NCI-H146 treated with DMSO at 0.1 percent for 48 hours (cell line): ENCODE data around the gene PTPRD.

Source experiments
- DNase-seq: peaks from one replicate; lab custom pipeline; 2025; ENCODE audit not compliant: unreplicated experiment; lab: John Stamatoyannopoulos, UW

The PTPRD gene

GRCh38 chr9:9223175-9223574 is 1389.6 kb downstream of the PTPRD start:
- DNase-seq = no peak

- DNase-seq = no peak
Measured at GRCh38 chr9:9222730-9223129, 1390.1 kb downstream of the PTPRD start.

- DNase-seq = no peak
Measured at GRCh38 chr9:9216934-9217333, 1395.9 kb downstream of the PTPRD start.

- DNase-seq = no peak
Measured at GRCh38 chr9:9215050-9215449, 1397.8 kb downstream of the PTPRD start.

- DNase-seq = peak; percentile 92
Measured at GRCh38 chr9:9214066-9214465, 1398.7 kb downstream of the PTPRD start.

- no peak for DNase-seq
Measured at GRCh38 chr9:9212963-9213362, 1399.8 kb downstream of the PTPRD start.

- no peak for DNase-seq
Measured at GRCh38 chr9:9202276-9202675, 1410.5 kb downstream of the PTPRD start.

GRCh38 chr9:9186086-9186485 is 1426.7 kb downstream of the PTPRD start:
- DNase-seq = no peak

- no peak for DNase-seq
Measured at GRCh38 chr9:9182431-9182830, 1430.4 kb downstream of the PTPRD start.

- DNase-seq = no peak
Measured at GRCh38 chr9:9177081-9177480, 1435.7 kb downstream of the PTPRD start.

GRCh38 chr9:9174358-9174757 is 1438.4 kb downstream of the PTPRD start:
- no peak for DNase-seq

- peak; percentile 47 for DNase-seq
Measured at GRCh38 chr9:9173264-9173663, 1439.5 kb downstream of the PTPRD start.

- peak; percentile 84 for DNase-seq
Measured at GRCh38 chr9:9170439-9171134, 1442.2 kb downstream of the PTPRD start.

GRCh38 chr9:9142001-9142400 is 1470.8 kb downstream of the PTPRD start:
- peak; percentile 98 for DNase-seq

- DNase-seq = no peak
Measured at GRCh38 chr9:9133526-9133925, 1479.3 kb downstream of the PTPRD start.

GRCh38 chr9:9124616-9125015 is 1488.2 kb downstream of the PTPRD start:
- peak; percentile 10 for DNase-seq

GRCh38 chr9:9122230-9122875 is 1490.4 kb downstream of the PTPRD start:
- no peak for DNase-seq

GRCh38 chr9:9117866-9118265 is 1494.9 kb downstream of the PTPRD start:
- DNase-seq = no peak

- no peak for DNase-seq
Measured at GRCh38 chr9:9112001-9112720, 1500.6 kb downstream of the PTPRD start.

GRCh38 chr9:9108641-9109040 is 1504.2 kb downstream of the PTPRD start:
- DNase-seq = no peak

- peak; percentile 89 for DNase-seq
Measured at GRCh38 chr9:9102295-9102694, 1510.5 kb downstream of the PTPRD start.

- peak; percentile 30 for DNase-seq
Measured at GRCh38 chr9:9100070-9100469, 1512.7 kb downstream of the PTPRD start.
